ENCODE results near the gene ENG.

DNA sequence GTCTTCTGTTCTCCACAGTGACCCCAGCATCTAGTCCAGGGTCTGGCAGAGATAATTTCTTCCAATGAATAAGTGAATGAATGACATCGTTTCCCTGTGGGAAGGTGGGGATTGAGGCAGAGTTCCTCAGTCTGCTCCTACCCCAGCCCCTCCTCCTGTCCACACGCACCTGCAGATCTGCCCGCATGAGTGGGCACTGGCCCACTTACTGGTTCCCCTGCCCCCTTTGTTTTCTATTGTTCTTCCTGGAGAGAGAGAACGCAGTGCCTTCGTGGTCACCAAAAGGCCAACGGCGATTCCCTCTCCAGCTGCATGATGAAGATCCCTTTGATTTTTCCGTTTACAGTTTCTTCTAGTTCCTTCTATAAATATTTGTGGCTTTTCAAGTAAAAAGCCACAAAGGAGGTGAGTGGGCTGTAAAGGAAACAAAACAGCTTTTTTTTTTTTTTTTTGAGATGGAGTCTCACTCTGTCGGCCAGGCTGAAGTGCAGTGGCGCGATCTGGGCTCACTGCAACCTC, 57.5 kb downstream of the ENG start:
- no peak for TF ChIP-seq POLR2AphosphoS5 (IDR thresholded peaks at IDR 0.05)
- TF ChIP-seq, protein P1, sequence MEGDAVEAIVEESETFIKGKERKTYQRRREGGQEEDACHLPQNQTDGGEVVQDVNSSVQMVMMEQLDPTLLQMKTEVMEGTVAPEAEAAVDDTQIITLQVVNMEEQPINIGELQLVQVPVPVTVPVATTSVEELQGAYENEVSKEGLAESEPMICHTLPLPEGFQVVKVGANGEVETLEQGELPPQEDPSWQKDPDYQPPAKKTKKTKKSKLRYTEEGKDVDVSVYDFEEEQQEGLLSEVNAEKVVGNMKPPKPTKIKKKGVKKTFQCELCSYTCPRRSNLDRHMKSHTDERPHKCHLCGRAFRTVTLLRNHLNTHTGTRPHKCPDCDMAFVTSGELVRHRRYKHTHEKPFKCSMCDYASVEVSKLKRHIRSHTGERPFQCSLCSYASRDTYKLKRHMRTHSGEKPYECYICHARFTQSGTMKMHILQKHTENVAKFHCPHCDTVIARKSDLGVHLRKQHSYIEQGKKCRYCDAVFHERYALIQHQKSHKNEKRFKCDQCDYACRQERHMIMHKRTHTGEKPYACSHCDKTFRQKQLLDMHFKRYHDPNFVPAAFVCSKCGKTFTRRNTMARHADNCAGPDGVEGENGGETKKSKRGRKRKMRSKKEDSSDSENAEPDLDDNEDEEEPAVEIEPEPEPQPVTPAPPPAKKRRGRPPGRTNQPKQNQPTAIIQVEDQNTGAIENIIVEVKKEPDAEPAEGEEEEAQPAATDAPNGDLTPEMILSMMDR (IDR thresholded peaks at IDR 0.05) = no peak

Data from stomach (tissue), 4 donors.